Neuronal stem cell (in vitro differentiated cells): Measurements from ENCODE around the gene ROBO1.

Source experiments
- DNase-seq: peaks from one replicate; pipeline ENCODE4 v3.0.0-alpha.2; 2013; ENCODE audit warnings: low spot score
- H2AFZ ChIP-seq: one replicate; pipeline ENCODE4 v1.6.1; 2013; ENCODE audit warnings: mild to moderate bottlenecking, low read length, inconsistent platforms
- H2AK5ac ChIP-seq: 2 replicates; pipeline ENCODE4 v1.6.1; 2013; ENCODE audit warnings: low read depth, mild to moderate bottlenecking, inconsistent platforms, low read length, moderate library complexity, mixed read lengths
- H2BK120ac ChIP-seq: 2 replicates; pipeline ENCODE4 v1.6.1; 2013; ENCODE audit warnings: low read depth, mild to moderate bottlenecking, inconsistent platforms, low read length, moderate library complexity, mixed read lengths
- H2BK12ac ChIP-seq: one replicate; pipeline ENCODE4 v1.6.1; 2013; ENCODE audit warnings: low read length, inconsistent platforms
- H2BK15ac ChIP-seq: 2 replicates; pipeline ENCODE4 v1.6.1; 2013; ENCODE audit warnings: mild to moderate bottlenecking, low read length, inconsistent platforms, mixed read lengths
- H2BK5ac ChIP-seq: one replicate; pipeline ENCODE4 v1.6.1; 2013; ENCODE audit warnings: inconsistent platforms, mild to moderate bottlenecking, low read length, moderate library complexity
- H3K14ac ChIP-seq: one replicate; pipeline ENCODE4 v1.6.1; 2013; ENCODE audit warnings: low read length, inconsistent platforms
- H3K18ac ChIP-seq: 2 replicates; pipeline ENCODE4 v1.6.1; 2013; ENCODE audit warnings: low read length, inconsistent platforms
- H3K23ac ChIP-seq: 2 replicates; pipeline ENCODE4 v1.6.1; 2013; ENCODE audit warnings: low read depth, mild to moderate bottlenecking, mixed read lengths, low read length, inconsistent platforms; ENCODE audit not compliant: poor library complexity
- H3K27ac ChIP-seq: replicated peaks from 3 replicates; pipeline ENCODE4 v1.5.1; 2013; ENCODE audit warnings: low read length, inconsistent platforms
- H3K27me3 ChIP-seq, 3 experiments: 2 replicates each; pipeline ENCODE4 v1.6.1; 2013; ENCODE audit warnings: low read length in 3 of 3, mild to moderate bottlenecking in 2 of 3, inconsistent platforms in 1 of 3, low read depth in 1 of 3, mixed read lengths in 1 of 3, moderate library complexity in 1 of 3; ENCODE audit not compliant: control insufficient read depth in 3 of 3, insufficient read depth in 3 of 3
- H3K36me3 ChIP-seq, 2 donors: replicated peaks in 1 of 2; 2 replicates each; pipeline ENCODE4 v1.6.1; 2013; ENCODE audit warnings: low read length in 2 of 2; ENCODE audit not compliant: control insufficient read depth in 2 of 2, insufficient read depth in 2 of 2
- H3K4ac ChIP-seq: 2 replicates; pipeline ENCODE4 v1.6.1; 2013; ENCODE audit warnings: inconsistent platforms, mild to moderate bottlenecking, low read length, moderate library complexity
- H3K4me1 ChIP-seq, 2 donors: 1 replicate in 1 of 2; 2 replicates in 1 of 2; pipeline ENCODE4 v1.6.1; 2013; ENCODE audit warnings: low read length in 2 of 2, low read depth in 1 of 2; ENCODE audit not compliant: control insufficient read depth in 2 of 2, insufficient read depth in 1 of 2
- H3K4me2 ChIP-seq: one replicate; pipeline ENCODE4 v1.6.1; 2013; ENCODE audit warnings: mild to moderate bottlenecking, low read length, inconsistent platforms; ENCODE audit not compliant: insufficient read depth, poor library complexity, severe bottlenecking
- H3K4me3 ChIP-seq, 2 donors: 2 replicates each; pipeline ENCODE4 v1.5.1; 2013; ENCODE audit warnings: low read length in 2 of 2, mild to moderate bottlenecking in 2 of 2, inconsistent platforms in 1 of 2, moderate library complexity in 1 of 2
- H3K79me1 ChIP-seq: one replicate; pipeline ENCODE4 v1.6.1; 2013; ENCODE audit warnings: low read depth, mild to moderate bottlenecking, inconsistent platforms, low read length, moderate library complexity
- H3K9ac ChIP-seq: one replicate; pipeline ENCODE4 v1.6.1; 2013; ENCODE audit warnings: mild to moderate bottlenecking, low read depth, low read length, inconsistent platforms; ENCODE audit not compliant: poor library complexity
- H3K9me3 ChIP-seq, 2 donors: replicated peaks in 1 of 2; 2 replicates each; pipeline versions ENCODE3 to v1.6.1; 2013; ENCODE audit warnings: low read length in 2 of 2, mild to moderate bottlenecking in 2 of 2, inconsistent platforms in 1 of 2, low read depth in 1 of 2, mixed read lengths in 1 of 2, moderate library complexity in 1 of 2; ENCODE audit not compliant: control insufficient read depth in 2 of 2, insufficient read depth in 1 of 2
- H4K8ac ChIP-seq: one replicate; pipeline ENCODE4 v1.6.1; 2013; ENCODE audit warnings: low read depth, mild to moderate bottlenecking, inconsistent platforms, low read length, moderate library complexity
- H4K91ac ChIP-seq: one replicate; pipeline ENCODE4 v1.6.1; 2013; ENCODE audit warnings: low read length, low read depth, mild to moderate bottlenecking, inconsistent platforms; ENCODE audit not compliant: poor library complexity
- WGBS, 2 donors: extraction: QIAGEN DNeasy Blood & Tissue Kit; methylation state at CpG; one replicate each; pipeline ENCODE4 v1.1.7; 2013; ENCODE audit warnings: missing lambda C conversion rate in 2 of 2, mixed read lengths in 1 of 2; ENCODE audit not compliant: insufficient read length in 2 of 2, insufficient replicate concordance in 1 of 2; ENCODE audit errors: extremely low coverage in 2 of 2; 5-methylcytosine and 5-hydroxymethylcytosine counted together

ROBO1 gene

GRCh38 chr3:79162653-79163052, 605.1 kb downstream of the ROBO1 start:
- H3K9ac ChIP-seq, result no peak overlapping the region
- no peaks in the 10 kb centered on the region for H3K36me3 ChIP-seq
- H3K27me3 ChIP-seq, result no peaks in the 10 kb centered on the region
- H2BK5ac ChIP-seq, result no peak overlapping the region
- H2AFZ ChIP-seq, result no peak overlapping the region
- no peak overlapping the region for H2BK120ac ChIP-seq
- H3K9me3 ChIP-seq, result no peaks in the 10 kb centered on the region
- no peak overlapping the region for H2BK12ac ChIP-seq
- H3K27ac ChIP-seq, result no peak overlapping the region
- H3K18ac ChIP-seq, result no peak overlapping the region
- no CpG with 5 or more reads among the region's 2 CpGs for WGBS, 2 donors
- no peak overlapping the region for H3K4me3 ChIP-seq
- H3K4me1 ChIP-seq, result no peaks in the 10 kb centered on the region
- no peak overlapping the region for H2AK5ac ChIP-seq
- no peak overlapping the region for H2BK15ac ChIP-seq
- H3K79me1 ChIP-seq, result no peaks in the 10 kb centered on the region
- H4K8ac ChIP-seq, result no peak overlapping the region
- H4K91ac ChIP-seq, result no peak overlapping the region
- no peak overlapping the region for H3K4ac ChIP-seq
- no peak overlapping the region for H3K23ac ChIP-seq
- H3K14ac ChIP-seq, result no peak overlapping the region
- no peak for DNase-seq
- H3K4me2 ChIP-seq, result no peak overlapping the region

GRCh38 chr3:79161941-79162340, 605.9 kb downstream of the ROBO1 start:
- H3K4me1 ChIP-seq, result no peaks in the 10 kb centered on the region
- H2BK12ac ChIP-seq, result no peak overlapping the region
- no peak overlapping the region for H3K4me3 ChIP-seq
- no peaks in the 10 kb centered on the region for H3K9me3 ChIP-seq
- no peaks in the 10 kb centered on the region for H3K36me3 ChIP-seq
- H3K4me2 ChIP-seq, result no peak overlapping the region
- H2BK15ac ChIP-seq, result no peak overlapping the region
- no peak overlapping the region for H3K14ac ChIP-seq
- H3K79me1 ChIP-seq, result no peaks in the 10 kb centered on the region
- no peak overlapping the region for H2BK5ac ChIP-seq
- no peak overlapping the region for H4K91ac ChIP-seq
- H3K18ac ChIP-seq, result no peak overlapping the region
- no peaks in the 10 kb centered on the region for H3K27me3 ChIP-seq
- no peak overlapping the region for H2AFZ ChIP-seq
- no peak overlapping the region for H4K8ac ChIP-seq
- no peak overlapping the region for H2AK5ac ChIP-seq
- H3K23ac ChIP-seq, result no peak overlapping the region
- DNase-seq, result no peak
- H3K9ac ChIP-seq, result no peak overlapping the region
- H3K4ac ChIP-seq, result no peak overlapping the region
- no CpG with 5 or more reads among the region's 1 CpG for WGBS, 2 donors
- H3K27ac ChIP-seq, result no peak overlapping the region
- no peak overlapping the region for H2BK120ac ChIP-seq

DNA sequence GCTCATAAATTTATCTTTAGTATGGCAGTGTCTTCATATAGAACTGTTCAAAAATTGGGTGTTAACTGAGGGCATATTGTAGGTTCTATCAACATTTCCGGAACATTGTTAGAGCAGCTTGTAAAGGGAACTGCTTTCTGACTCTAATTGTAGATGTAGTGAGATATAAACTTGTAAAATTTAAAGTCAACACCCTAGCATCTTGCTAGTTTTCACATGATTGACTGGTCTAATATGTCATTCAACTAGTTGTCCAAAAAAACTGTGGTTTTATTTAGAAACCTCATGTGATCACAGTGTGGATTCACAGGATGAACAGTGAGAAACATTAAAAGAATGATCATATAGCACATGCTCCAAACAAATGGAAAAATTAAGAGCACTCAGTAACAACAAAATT, 607.4 kb downstream of the ROBO1 start:
- no peak overlapping the region for H3K4me2 ChIP-seq
- no CpG with 5 or more reads among the region's 1 CpG for WGBS, 2 donors

DNA sequence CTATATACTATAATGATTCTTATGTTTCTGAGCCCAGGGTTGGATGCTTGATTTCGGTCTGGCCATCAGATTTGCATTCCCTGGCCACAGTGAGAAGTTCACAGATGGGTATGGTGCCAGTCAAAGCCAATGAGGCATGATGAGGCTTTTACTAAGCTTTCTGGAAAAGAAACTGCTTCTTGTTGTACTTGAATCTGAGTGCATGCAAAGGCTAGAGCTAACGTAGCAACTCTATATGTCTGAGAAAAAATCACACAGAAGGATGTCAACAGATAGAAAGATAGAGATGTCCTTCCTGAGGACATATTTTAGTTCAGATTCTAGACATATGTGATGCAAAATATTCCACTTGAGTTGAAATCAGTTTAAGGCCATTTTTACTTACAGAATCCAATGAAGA, 608.1 kb downstream of the ROBO1 start:
- no peak overlapping the region for H2BK12ac ChIP-seq
- H3K23ac ChIP-seq, result no peak overlapping the region
- no peak overlapping the region for H2AK5ac ChIP-seq
- no peak for DNase-seq
- H4K91ac ChIP-seq, result no peak overlapping the region
- no peak overlapping the region for H3K18ac ChIP-seq
- no peaks in the 10 kb centered on the region for H3K79me1 ChIP-seq
- no CpG with 5 or more reads among the region's 2 CpGs for WGBS, 2 donors
- no peak overlapping the region for H3K27ac ChIP-seq
- H2BK120ac ChIP-seq, result no peak overlapping the region
- H3K27me3 ChIP-seq, result no peaks in the 10 kb centered on the region
- no peak overlapping the region for H4K8ac ChIP-seq
- no peaks in the 10 kb centered on the region for H3K36me3 ChIP-seq
- H3K4me2 ChIP-seq, result no peak overlapping the region
- H3K9ac ChIP-seq, result no peak overlapping the region
- H3K4me3 ChIP-seq, result no peak overlapping the region
- no peak overlapping the region for H2BK15ac ChIP-seq
- no peak overlapping the region for H2AFZ ChIP-seq
- no peak overlapping the region for H2BK5ac ChIP-seq
- H3K14ac ChIP-seq, result no peak overlapping the region
- no peaks in the 10 kb centered on the region for H3K9me3 ChIP-seq
- no peak overlapping the region for H3K4ac ChIP-seq
- H3K4me1 ChIP-seq, result peaks cover 5 to 8% of the 10 kb centered on the region in 2 donors

More for the DNA sequence above, 607.4 kb downstream of the ROBO1 start:
- Histone ChIP-seq H3K79me1 (no peaks in the 10 kb centered on the region), H3K9ac (no peak overlapping the region), H2BK120ac (no peak overlapping the region), H2AFZ (no peak overlapping the region), H3K4ac (no peak overlapping the region), H2BK12ac (no peak overlapping the region), H3K23ac (no peak overlapping the region), H2BK5ac (no peak overlapping the region), H2AK5ac (no peak overlapping the region), H4K8ac (no peak overlapping the region), H3K27me3 (no peaks in the 10 kb centered on the region), H2BK15ac (no peak overlapping the region), H3K27ac (no peak overlapping the region), H3K18ac (no peak overlapping the region), H3K4me1 (peaks cover 4 to 7% of the 10 kb centered on the region in 2 donors), H3K36me3 (no peaks in the 10 kb centered on the region), H3K4me3 (no peak overlapping the region), H4K91ac (no peak overlapping the region), H3K14ac (no peak overlapping the region), H3K9me3 (no peaks in the 10 kb centered on the region)
- DNase-seq, result no peak
